ENCODE results near the gene MGAT5B.
"Not testable (repeated sequence)": the region's sequence is repeated elsewhere in the genome, so short reads cannot be mapped to it uniquely, and the experiment has no call there.

Gene MGAT5B

DNA sequence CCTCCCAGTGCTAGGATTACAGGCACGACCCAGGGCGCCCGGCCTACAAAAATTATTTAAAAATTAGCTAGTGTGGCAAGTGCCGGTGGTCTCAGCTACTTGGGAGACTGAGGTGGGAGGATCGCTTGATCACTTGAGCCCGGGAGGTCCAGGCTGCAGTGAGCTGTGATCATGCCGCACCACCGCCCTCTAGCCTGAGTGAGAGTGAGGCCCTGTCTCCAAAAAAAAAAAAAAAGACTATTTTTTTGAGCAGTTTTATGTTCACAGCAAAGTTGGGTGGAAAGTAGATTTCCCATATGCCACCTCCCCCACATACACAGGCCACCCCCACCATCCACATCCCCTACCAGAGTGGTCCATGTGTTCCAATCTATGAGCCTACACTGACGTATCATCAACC, 84.9 kb downstream of the MGAT5B start:
- DNase-seq, result no peak

DNA sequence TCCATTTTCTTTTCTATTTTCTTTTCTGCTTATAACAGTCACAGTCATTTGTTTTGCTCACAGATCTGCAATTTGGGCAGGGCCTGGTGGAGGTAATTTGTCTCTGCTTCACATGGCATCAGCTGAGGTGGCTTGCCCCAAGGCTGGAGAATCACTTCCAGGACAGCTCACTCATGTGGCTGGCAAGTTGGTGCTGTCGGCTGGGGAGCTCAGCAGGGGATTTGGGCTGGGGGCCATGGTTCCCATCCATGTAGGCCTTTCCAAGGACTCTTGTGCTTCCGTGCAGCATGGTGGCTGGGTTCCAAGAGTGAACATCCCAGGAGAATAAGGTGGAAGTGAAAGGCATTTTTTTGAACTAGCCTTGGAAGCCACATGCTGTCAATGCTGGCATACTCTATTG, 85.7 kb downstream of the MGAT5B start:
- no peak for DNase-seq

DNA sequence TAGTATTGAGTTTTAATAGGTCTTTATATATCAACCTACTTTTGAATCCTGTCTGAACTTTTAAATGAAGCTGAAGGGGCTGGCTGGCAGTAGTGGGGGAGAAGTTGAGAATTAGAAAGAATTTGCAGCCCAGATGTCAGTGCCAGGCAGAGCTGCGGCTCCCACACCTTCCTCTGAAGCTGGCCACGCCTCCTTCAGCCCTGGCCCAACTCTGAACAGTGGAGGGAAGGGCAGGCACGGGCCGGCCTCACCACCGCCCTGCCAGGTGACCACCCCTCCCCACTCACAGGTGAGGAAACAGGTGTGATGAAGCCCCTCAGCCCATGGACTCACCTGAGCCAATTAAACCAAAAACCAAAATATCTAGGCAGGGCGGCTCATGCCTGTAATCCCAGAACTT, 87.0 kb downstream of the MGAT5B start:
- DNase-seq, result no peak

DNA sequence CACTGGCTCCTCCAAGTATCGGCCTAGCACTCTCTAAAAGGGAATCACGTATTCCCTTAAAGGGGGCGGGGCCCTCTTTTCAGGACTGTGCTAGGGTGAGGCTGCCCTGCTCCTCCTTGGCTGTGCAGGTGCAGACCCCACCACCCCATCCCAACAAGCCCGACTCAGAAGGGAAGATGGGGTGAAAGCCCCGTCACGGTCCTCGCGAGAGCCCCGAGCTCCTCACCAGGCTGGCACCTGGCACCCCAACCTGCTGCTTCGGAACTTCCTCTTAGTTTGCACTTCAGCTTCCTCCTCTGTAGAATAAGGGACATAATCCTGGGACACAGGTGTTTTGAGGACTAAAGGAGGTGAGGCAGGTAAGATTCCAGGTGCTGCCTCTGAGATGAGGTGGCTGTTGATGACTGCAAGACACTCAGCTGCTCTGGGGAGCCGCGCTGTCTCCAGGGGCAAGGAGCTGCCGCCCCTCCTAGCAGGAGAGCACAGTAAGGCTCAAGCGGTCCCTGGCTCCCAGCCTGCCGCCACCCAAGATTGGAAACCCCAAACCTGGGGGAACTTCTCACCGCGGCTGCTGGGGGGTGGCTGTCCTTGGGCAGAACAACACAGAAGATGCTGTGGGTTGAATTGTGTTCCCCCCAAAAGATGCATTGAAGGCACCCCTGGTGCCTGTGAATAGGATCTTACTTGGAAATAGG, 88.8 kb downstream of the MGAT5B start:
- no peak for DNase-seq

DNA sequence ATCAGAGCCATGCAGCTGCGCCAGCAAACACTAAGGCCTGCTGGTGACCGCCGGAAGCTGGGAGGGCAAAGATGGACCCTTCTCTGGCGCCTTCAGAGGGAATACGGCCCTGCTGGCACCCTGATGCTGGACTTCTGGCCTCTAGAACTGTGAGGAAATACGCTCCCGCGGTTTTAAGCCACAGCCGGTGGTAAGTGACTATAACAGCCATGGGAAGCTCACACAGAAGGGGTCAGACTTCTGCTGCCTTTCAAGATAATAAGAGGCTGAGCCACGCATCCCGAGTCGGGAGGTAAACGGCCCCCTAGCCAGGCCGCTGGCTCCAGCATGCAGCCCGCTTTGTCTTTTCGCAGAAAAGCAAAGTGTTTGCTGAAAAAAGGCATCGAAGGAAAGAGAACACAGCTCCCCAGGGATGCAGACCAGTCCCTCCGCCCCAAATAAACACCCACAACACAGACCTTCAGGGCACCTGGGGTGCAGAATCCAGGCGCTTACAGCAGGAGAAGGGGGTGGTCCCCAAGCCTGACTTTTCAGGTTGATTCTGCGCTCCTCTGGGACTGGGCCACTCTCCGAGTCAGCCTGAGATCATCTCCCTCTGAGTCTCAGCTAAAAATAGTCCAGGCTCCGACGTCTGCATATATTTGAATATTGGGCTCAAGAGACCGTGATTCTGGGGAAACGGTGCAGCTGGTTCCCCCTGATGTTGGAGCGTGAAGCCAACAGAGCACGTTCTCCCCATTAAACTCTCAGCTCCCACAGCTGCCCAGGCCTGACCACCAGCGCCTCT, 89.7 kb downstream of the MGAT5B start:
- no peak for DNase-seq

DNA sequence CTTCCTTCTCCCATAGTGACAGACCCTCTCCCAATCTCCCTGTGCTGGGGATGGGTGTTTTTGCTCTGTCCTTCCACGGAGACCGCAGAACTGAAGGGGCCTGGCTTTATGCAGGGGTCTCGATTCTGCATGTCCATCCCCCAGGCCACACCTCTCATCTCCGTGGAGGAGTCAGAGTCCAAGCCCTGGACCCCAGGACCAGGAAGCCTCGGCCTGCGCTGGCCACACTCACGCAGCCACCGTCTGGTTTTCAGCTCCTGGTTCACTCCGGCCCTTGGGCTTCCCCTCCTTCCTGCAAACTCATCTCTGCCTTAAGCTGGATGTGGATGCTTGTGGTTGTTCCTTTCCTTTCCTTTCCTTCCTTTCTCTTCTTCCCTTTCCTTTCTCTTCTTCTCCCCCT, 90.8 kb downstream of the MGAT5B start:
- no peak for DNase-seq

DNA sequence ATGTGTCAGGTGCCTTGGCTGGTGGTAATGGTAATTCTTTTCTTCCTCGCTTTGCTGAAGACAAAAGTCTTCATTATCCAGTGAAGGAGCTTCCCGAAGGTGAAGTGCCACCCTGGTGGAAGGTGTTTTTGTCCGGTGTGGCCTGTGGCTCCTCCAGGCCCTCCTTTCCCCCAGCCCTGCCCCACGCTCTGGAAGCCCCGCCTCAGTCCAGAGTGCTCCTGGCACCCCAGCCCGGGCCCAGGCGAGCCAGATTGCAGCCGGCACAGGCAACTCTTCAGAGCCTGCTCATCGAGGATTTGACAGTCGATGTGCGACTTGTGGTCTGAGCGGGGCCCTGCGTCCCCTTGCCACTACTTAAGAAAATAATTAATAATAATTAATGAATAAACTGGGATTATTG, 93.7 kb downstream of the MGAT5B start:
- DNase-seq, result no peak

DNA sequence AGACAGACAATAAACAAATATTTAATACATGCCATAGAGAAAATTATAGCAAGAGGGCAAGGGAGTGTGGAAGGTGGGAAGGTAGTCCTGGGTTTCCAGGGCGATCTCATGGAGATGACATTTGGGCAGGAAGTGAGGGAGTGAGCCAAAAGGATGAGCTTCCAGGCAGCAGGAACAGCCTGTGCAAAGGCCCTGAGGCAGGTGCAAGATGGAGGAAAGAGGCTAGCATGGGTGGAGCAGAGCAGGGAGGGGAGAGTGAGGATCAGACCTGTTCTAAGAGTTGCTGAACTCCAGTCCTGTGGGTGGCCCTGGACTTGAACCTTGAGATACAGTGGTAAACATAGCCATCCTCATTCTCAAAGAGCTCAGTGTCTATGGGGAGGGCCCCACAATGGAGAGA, 94.7 kb downstream of the MGAT5B start:
- no peak for DNase-seq

DNA sequence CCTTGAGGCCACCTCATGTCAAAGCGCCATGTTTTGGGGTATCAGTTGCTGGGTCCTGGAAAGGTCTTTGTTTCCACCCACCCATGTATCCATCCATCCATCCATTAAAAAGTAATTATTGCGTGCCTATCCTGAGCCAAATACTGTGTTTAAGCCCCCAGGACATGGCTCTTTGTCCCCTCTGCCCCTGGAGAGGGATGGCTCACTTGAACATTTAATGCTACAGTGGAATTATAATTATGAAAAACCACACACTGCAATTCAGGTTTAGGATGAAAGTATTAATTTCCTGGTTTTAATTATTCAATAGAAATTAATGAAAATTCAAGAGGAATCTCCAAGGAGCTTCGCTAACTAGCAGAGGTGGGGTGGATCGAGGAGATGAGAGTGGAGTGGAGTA, 97.8 kb downstream of the MGAT5B start:
- DNase-seq, result no peak

DNA sequence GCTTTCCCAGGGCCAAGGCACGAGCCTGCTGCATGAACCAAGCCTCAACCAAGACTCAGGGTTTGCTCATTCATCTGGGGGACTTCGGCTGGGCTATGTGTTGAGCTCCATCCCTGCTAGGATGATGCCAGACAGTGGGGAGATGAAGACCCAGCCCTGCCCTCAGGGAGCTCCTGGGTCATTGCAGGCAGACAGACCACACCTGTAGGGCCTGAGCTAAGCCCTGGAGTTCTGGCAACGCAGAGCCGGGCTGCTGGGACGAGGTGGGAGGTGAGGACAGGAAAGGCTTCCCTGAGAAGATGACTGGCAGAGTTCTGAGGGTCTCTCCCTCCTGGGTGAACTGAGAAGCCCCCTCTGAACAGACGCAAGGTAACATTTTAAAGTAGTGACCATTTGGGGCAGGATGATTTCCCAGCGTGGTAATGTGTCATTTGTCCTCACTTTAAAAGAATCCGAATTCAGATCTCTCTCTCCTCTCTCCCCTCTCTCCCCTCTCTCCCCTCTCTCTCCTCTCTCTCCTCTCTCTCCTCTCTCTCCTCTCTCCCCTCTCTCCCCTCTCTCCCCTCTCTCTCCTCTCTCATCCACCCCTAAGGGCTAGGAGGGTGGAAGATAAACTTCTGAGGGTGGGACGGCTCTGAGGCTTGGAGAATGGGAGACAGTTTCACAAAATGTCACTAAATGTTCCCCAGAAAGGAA, 98.4 kb downstream of the MGAT5B start:
- DNase-seq, result no peak

DNA sequence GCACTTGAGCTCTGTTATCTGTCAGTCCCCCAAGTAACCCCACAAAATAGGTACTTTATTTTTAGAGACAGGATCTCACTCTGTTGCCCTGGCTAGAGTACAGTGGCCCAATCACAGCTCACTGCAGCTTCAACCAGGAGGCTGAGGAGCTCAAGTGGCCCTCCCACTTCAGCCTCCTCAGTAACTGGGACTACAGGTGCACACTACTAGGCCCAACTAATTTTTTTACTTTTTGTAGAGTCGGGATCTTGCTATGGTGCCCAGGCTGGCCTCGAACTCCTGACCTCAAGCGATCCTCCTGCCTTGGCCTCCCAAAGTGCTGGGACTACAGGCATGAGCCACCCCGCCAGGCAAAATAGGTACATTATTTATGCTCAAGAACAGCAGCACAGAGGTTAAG, 99.6 kb downstream of the MGAT5B start:
- DNase-seq, result no peak

DNA sequence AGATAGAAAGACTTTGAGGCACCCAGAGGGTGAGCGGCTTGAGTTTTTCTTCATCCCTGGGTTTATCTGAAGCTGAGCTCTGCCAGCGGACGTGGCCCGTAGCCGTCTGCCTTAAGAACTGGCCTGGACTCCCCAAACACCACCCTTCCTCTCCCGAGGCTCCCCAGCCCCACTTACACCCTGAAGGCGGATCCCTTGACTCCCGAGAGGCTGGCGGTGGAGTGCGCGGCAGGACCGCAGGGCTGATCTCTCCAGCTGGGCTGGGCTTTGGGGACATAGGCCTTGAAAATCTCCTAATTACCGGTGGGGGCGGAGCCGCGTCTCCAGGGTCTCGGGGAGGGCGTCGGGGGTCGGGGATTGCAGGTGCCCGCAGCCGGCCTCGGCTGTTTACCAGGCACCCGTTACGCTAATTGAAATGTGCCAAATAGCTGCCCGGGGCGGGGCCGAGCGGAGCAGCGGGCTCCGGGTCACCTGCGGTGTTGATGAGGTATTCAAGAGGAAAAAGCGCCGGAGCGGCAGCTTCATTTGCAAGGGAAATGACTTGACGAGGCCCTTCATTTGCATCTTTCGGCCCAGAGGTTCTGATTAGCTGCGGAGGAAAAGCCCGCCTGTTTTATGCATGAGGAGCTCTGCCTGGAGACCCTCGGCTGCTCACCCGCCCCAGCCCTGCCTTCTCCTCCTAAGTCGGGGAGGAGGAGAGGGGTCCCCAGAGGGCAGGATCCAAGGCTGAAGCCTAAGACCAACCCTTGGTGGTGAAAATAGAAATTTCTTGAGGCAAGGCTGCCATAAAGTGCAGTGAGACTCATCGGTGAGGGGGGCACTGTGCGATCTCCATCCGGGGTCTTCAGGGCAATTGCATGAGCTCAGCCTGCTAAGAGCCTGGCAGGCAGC, 100.7 kb downstream of the MGAT5B start:
- peak; percentile 15 for DNase-seq

DNA sequence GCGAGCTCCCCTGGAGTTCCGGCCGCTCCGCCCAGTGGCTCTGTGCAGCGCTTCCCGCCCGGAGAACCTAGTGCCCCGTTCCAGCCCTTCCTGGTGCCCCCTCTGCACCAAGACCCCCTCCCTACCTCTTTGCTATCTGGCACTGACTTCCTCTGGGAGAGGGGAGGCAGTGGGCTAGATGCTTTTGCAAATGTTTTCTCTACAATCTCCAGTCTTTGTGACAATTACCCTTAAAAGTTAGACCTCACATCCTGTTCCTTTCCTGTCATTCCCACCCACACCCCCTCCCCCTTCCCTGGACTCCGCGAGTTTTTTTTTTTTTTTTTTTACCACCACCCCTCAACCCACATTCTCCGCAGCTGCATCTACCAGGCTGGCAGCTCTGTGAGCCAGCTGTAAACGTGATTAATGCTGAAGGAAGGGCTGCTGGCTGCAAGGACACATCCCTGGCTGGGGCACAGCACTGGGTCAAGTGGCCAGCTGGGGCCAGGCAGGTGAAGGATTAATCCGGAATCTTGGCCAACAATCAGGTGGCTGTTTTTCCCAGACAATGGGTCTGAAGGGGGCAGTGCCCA, 101.5 kb downstream of the MGAT5B start:
- peak; percentile 38 for DNase-seq

DNA sequence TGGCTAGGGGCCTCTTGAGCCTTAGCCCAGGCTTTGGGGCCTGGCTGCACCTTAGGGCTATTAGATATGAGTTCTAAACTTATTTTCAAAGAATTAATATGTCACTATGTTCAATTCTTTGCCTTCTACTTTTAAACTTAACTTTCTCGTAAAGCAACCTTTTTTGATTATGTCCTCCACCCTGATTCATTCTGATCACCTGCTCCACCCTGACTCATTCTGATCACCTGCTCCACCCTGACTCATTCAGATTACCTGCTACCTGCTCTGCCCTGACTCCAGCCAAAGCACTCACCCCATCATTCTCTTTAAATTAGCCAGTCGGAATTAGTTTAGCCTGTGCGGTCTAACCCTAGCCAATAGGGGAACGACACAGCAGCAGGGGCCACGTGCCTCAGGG, 102.0 kb downstream of the MGAT5B start:
- not testable (repeated sequence) for DNase-seq

DNA sequence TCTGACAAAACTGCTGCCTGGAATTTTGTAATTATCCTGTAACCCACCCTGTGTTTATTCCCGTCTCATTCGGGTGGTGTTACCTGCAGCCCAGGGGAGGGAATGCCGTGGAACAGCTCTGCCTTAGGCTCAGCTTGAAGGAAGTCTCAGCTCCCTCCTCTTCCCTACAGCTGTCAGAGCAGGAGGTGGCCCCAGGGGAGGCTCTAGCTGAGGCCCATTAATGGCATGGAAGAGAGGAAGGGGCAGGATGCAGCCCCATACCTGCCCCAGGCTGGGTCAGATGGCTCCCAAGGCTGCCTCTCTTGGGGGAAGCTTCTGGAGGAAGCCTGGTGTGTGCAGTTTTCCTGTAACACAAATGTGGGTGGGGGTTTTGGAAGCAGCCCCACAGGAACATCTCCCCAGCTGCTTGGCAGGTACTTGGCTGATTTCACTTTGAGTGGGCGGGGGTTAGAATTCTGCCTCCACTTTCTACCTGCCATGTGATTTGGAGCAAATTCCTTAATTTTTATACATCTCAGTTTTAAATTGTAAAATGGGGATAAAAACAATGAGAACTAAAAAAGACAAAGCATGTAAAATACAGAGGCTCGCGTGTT, 103.9 kb downstream of the MGAT5B start:
- DNase-seq, result no peak

DNA sequence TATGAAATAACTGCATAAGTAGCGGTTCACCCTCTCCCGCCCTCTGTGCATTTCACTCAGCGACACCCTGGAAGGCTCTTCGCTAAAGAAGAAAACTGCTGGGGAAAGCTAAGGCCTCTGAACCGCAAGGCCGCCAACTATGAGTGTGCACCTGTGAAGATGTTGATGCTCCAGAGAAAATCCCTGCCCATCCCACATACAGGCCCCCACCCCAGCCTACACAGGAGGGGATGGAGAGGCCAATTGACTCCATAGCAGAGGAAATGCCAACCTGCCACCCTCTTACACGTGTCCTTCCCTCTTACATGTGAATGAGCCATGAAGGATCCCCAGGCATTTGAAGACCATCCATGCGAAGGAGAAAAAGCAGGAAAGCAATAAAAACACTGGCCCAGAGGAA, 104.8 kb downstream of the MGAT5B start:
- DNase-seq, result no peak

DNA sequence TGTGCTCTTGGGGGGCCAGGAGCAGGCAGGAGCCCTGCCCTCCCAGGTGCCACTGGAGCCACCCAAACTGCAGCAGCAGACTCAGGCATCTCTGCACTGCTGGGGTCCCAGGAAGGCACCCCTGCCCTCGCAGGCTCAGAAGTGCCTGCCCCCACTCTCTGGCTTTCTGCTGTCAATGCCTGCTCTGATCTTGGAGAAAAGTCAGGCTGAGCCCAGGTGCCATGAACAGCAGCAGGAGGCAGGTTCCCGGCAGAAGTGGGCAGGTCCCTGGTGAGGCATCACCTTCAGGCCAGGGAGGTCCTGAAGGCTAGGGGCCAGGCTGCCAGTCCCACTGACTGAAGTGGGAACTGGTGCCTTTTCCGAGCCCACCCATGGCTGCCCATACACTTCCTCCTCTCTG, 106.5 kb downstream of the MGAT5B start:
- DNase-seq, result no peak

DNA sequence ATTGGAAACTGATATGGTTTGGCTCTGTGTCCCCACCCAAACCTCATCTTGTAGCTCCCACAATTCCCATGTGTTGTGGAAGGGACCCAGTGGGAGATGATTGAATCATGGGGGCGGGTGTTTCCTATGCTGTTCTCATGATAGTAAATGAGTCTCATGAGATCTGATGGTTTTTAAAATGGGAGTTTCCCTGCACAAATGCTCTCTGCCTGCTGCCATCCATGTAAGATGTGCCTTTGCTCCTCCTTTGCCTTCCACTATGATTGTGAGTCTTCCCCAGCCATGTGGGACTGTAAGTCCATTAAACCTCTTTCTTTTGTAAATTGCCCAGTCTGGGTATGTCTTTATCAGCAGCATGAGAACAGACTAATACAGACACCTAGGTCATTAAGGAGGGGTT, 109.8 kb downstream of the MGAT5B start:
- DNase-seq, result not testable (repeated sequence)

DNA sequence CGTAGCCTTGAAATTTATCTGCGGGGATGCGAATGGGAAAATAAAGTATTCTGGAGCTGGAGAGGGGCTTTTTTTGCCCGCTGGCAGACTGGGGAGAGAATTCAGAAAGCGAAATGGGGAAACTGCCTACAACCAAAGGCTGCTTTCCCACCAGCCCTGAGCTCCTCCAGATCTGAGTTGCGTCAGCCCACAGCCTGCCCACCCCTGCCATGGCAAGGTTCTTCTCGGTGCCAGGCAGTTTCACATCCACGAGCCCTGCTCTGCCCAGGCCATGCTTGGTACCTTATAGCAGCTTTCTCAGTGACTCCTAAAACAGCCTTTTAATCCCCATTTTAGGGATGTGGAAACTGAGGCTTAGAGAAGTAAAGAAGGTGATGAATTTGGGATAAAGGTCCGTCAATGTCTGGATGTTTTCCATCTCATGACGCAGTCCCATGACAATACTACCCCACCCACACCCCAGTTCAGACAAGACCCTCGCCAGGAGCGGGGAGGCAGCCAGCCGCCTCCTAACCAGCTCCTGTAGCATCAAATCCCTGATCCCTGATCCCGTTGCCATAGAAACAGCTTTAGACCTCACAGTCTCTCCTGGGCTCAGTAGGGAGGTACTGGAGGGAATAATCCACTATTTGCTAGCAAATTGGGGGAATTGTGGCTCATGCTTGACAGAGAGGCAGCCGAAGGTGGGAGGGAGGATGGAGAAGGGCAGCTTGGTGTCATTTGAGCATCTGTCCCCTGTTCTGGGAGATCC, 113.5 kb downstream of the MGAT5B start:
- DNase-seq, result no peak

DNA sequence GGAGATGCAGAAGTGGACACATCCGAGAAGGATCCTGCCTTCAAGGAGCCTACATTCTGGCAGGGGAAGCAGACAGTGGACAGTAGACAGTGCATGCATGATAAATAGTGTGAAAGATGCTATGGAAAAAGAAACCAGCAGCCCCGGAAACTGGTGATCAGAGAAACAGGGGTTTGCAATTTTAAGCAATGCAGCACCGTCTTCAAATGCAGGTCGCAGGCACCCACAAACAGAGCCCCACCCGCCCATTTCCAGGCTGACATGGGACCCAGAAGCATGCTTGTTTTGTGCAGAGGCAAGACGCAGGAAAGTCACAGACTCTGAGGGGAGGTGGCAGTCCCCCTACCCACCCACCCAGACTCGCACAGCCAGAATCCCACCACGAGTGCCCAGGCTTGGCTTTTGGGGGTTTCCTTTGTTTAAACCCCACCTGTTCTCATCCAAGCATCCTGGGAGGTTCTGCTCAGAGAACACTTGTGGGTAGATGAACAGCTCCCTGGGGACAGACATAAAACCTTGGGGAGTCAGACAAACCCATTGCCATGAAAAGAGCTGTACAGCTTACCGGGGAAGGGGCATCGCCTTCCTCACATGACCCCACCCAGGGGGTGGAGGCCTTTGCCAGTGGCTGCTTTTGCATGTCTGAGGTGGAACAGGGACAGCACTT, 114.3 kb downstream of the MGAT5B start:
- no peak for DNase-seq

Data from NCI-H2029 (cell line).